Uterus (tissue), 2 donors: ENCODE data around the gene HTRA1.

Experiments used
- CTCF ChIP-seq, 4 experiments: fragments of 200-600 bp in 2 of 4; fragments of 450-650 bp in 2 of 4; sonication (generic) in 2 of 4; IDR thresholded peaks; one replicate each; pipeline ENCODE4 v1.5.1; 2016 to 2019; ENCODE audit warnings: antibody characterized with exemption in 4 of 4, mild to moderate bottlenecking in 2 of 4, moderate library complexity in 1 of 4
- POLR2A ChIP-seq, 2 donors: fragments of 450-650 bp; IDR thresholded peaks; one replicate each; pipeline ENCODE4 v1.6.1; 2016; ENCODE audit warnings: antibody characterized with exemption in 2 of 2, mild to moderate bottlenecking in 1 of 2, moderate library complexity in 1 of 2

- TF ChIP-seq POLR2A (IDR thresholded peaks at IDR 0.05) (no peak), CTCF (IDR thresholded peaks at IDR 0.05) (no peak)
These were observed 70.6 kb downstream of the HTRA1 start for GRCh38 chr10:122531939-122532338.
